GM19099 (cell line): Measurements from ENCODE around the gene TRAF3IP3.

Source experiments
- POLR2A ChIP-seq: IDR thresholded peaks from 3 replicates; pipeline ENCODE4 v1.6.1; 2011; ENCODE audit warnings: low read depth; ENCODE audit not compliant: insufficient read length; ENCODE audit errors: extremely low read depth

Gene TRAF3IP3

GRCh38 chr1:209816923-209817322, 61.1 kb downstream of the TRAF3IP3 start:
- no peak for TF ChIP-seq POLR2A

DNA sequence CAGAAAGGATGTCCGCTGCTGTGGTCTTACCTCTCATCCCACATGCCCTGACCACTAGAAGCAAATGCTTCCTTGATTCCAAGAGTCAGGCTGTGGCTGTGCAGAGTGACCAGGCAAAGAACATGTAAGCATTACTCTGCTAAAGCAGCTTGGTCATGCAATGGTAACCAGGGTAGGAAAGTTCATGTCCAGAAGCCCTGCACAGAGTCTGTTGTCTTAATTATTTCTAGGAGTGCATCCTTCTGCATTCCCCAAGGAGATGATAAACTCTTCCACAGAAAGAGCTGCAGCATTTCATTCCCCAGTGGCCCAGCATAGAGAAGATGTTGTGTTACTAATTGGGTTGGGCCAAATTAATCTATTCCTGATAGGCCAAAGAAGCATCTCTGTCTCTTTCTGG, 61.8 kb downstream of the TRAF3IP3 start:
- no peak for TF ChIP-seq POLR2A

- no peak for TF ChIP-seq POLR2A
These were observed 63.2 kb downstream of the TRAF3IP3 start for GRCh38 chr1:209819058-209819457.

GRCh38 chr1:209820986-209821385, 65.1 kb downstream of the TRAF3IP3 start:
- no peak for TF ChIP-seq POLR2A

DNA sequence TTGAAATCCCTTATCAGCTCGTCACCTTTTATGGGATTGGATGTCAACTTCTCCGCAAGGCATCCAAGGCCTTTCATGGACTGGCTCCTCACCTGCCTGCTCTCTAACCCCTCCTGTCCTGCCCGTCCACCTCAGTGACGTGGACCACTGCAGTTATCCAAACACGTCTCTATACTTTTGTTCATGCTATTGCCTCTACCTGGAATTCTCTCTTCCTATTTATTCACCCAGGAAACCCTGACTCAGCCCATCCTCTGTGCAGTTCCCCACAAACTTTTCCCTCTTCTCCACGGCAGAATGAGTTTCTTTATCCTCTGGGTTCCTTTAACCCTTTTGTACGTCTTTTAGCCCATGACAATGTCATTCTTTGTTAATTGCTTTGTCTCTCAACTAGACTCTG, 66.9 kb downstream of the TRAF3IP3 start:
- TF ChIP-seq POLR2A, result no peak

DNA sequence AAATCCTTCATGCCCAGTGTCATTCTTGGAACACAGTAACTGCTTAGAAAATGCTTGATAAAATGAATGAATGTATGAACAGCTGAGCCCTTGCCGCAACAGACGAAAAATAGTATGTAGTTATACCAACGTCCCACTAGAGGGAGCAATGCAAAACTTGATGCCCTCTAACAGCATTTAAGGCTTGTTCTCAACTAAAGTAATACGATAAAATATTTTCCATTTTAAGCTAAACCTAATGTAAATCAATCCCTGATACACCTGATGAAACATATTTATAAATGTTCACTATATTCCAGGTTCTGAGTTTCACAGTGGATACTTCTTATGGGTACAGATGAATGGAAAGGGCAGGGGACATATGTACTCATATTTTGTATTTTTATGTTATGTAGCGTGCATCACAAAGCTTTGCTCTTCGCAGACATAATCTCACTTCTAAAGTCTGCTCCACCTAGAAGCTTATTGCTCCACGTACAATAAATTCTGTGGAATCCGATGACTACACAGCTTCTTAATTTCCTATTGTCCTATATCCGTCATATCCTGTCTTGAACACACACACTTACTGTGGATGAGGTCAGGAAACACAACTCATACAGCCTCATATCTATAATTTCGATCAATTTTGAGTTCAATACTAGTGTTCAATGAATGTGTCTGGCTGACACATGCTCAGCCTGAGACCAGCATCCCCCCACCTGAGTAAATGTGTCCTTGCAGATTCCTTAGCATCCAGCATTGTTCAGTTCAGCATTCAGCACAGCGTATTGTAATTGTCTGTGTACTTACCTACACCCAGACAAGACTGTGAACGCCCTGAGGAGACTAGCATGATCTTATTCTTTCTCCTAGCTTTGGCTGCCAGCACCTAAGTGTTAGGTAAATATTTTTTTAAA, 67.5 kb downstream of the TRAF3IP3 start:
- TF ChIP-seq POLR2A, result no peak

DNA sequence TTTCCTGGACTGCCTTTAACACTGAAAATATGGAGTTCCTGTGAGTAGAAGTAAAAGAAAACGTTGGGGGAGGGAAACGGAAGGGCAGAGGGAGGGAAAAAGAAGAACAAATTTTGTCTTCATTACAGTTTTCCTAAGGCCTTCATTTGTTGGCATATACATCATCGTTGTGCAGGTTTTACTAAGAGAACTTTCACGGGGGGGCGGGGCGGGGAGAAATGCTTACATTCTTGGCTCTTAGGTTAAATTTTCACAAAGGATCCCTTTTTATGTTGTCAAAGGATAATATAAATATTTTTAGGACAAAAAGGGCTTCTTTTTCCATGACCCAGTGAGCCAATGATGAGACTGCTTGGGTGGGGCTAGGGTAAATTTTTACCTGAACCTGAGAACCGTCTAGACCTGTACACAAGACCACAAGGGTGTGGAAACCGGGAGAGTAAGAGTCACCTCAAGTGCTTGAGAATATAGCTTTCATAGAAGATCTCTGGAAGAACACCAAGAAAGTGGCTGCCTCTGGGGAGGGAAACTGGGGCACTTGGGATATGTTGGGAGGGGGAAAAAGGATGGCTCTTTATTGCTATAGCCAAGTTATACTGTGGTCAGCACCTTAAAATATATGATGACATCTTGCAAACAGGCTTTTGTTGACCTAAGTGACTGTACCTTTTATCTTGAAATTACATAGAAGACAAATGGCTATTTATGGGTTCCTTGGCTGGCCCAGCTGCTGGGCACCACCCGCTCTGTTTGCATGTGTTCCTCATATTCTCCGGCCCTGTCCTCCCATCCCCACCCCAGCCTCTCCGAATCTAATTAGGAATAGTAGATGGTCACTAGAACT, 70.0 kb downstream of the TRAF3IP3 start:
- no peak for TF ChIP-seq POLR2A

GRCh38 chr1:209827384-209828262, 71.8 kb downstream of the TRAF3IP3 start, which contains the start of gene UTP25:
Gene UTP25 (plus strand): TSS chr1:209827972. CDS start chr1:209828064, 92 bp downstream.
- TF ChIP-seq POLR2A, result peak; percentile 77

- TF ChIP-seq POLR2A, result no peak
These were observed 73.9 kb downstream of the TRAF3IP3 start for GRCh38 chr1:209829716-209830115.

DNA sequence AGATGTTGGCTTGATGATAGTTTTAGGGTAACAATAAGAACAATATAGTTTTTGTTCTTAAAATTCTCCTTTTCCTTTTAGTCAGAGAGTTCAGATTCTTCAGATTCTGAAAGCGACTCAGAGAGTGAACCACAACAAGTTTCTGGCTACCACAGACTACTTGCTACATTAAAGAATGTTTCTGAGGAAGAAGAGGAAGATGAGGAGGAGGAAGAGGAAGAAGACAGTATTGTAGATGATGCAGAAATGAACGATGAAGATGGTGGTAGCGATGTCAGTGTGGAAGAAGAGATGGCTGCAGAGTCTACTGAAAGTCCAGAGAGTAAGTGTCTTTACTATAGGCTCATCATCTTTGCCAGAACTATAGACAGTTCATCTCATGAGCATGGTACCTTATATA, 74.9 kb downstream of the TRAF3IP3 start:
- no peak for TF ChIP-seq POLR2A

DNA sequence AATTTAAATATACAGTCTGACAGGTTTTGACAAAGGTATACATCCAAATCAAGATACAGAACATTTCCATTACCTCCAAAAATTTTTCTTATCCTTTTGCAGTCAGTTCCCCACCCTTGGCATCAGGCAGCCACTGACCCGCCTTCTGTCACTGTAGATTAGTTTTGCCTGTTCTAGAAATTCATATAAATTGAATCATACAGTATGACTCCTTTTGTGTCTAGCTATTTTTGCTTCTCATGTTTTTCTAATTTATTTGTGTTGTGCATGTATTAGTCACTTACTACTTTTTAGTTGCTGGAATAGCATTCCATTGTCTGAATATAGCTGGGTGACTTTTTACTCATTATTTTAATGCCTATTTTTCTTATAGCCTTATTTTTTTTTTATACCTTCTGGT, 75.8 kb downstream of the TRAF3IP3 start:
- TF ChIP-seq POLR2A, result no peak
